Osteoblast (primary cell): ENCODE results near the gene C2CD3. TPM values are rescaled to one million over a fixed set of nuclear protein-coding genes. Genes with fewer than 3 reads are reported as not detected.
"Not testable (repeated sequence)": the region's sequence is repeated elsewhere in the genome, so short reads cannot be mapped to it uniquely, and the experiment has no call there.

Experiments used
- DNase-seq: peaks from one replicate; pipeline ENCODE4 v3.0.0; 2011; ENCODE audit warnings: low spot score, mixed read lengths; ENCODE audit not compliant: insufficient read length; ENCODE audit errors: missing footprints
- H2AFZ ChIP-seq: 2 replicates; pipeline ENCODE4 v1.6.0; 2011; ENCODE audit warnings: mild to moderate bottlenecking, low read length
- H3K27ac ChIP-seq: 2 replicates; pipeline ENCODE4 v1.5.1; 2011; ENCODE audit warnings: mild to moderate bottlenecking, low read depth, low read length, moderate library complexity
- H3K27me3 ChIP-seq: 2 replicates; pipeline ENCODE4 v1.6.0; 2012; ENCODE audit warnings: mild to moderate bottlenecking, control low read depth, inconsistent platforms, low read length, moderate library complexity; ENCODE audit not compliant: insufficient read depth
- H3K36me3 ChIP-seq: 2 replicates; pipeline ENCODE4 v1.5.1; 2011; ENCODE audit warnings: mild to moderate bottlenecking, low read length, control low read depth, moderate library complexity; ENCODE audit not compliant: insufficient read depth
- H3K4me1 ChIP-seq: 2 replicates; pipeline ENCODE4 v1.5.1; 2011; ENCODE audit warnings: mild to moderate bottlenecking, low read length, control low read depth, moderate library complexity; ENCODE audit not compliant: insufficient read depth
- H3K4me2 ChIP-seq: 2 replicates; pipeline ENCODE4 v1.6.0; 2011; ENCODE audit warnings: mild to moderate bottlenecking, low read length; ENCODE audit not compliant: insufficient read depth
- H3K4me3 ChIP-seq: fragments of 200-600 bp; sonication (generic); 3 replicates; pipeline ENCODE4 v1.5.1; 2012; ENCODE audit warnings: mild to moderate bottlenecking, low read length, inconsistent platforms; ENCODE audit not compliant: insufficient read depth
- H3K79me2 ChIP-seq: 2 replicates; pipeline ENCODE4 v1.6.0; 2012; ENCODE audit warnings: mild to moderate bottlenecking, low read length, control low read depth, inconsistent platforms; ENCODE audit not compliant: insufficient read depth
- H3K9me3 ChIP-seq: 2 replicates; pipeline ENCODE4 v1.5.1; 2011; ENCODE audit warnings: low read depth, low read length, control low read depth
- H4K20me1 ChIP-seq: 2 replicates; pipeline ENCODE4 v1.6.0; 2012; ENCODE audit warnings: mild to moderate bottlenecking, low read length, control low read depth; ENCODE audit not compliant: insufficient read depth
- CTCF ChIP-seq: IDR thresholded peaks from 2 replicates; pipeline ENCODE4 v1.5.1; 2011; ENCODE audit warnings: mild to moderate bottlenecking, low read depth, low read length, moderate library complexity; ENCODE audit errors: extremely low read depth
- total RNA-seq: library from RNA; depleted of rRNA; stranded (reverse); fragments of >200 nt; gene quantifications from 2 replicates; pipeline ENCODE4 v1.2.3, GENCODE V29; 2012

C2CD3 gene
- total RNA-seq, 1 donor: 14.1 TPM

GRCh38 chr11:74070723-74071492 is 99.9 kb downstream of the C2CD3 start:
- H3K27me3 ChIP-seq: no peaks in the 10 kb centered on the region
- no peak overlapping the region for H2AFZ ChIP-seq
- no peak overlapping the region for H3K4me2 ChIP-seq
- no peaks in the 10 kb centered on the region for H3K79me2 ChIP-seq
- H3K36me3 ChIP-seq: peaks cover 13% of the 10 kb centered on the region
- TF ChIP-seq CTCF: no peak
- no peak overlapping the region for H3K4me3 ChIP-seq
- no peaks in the 10 kb centered on the region for H4K20me1 ChIP-seq
- H3K4me1 ChIP-seq: no peaks in the 10 kb centered on the region
- no peak overlapping the region for H3K27ac ChIP-seq
- no peak for DNase-seq
- no peaks in the 10 kb centered on the region for H3K9me3 ChIP-seq

GRCh38 chr11:74069146-74070046 is 101.4 kb downstream of the C2CD3 start:
- DNase-seq: no peak
- Histone ChIP-seq H3K27ac (no peak overlapping the region), H3K9me3 (no peaks in the 10 kb centered on the region), H3K4me2 (no peak overlapping the region), H3K4me1 (no peaks in the 10 kb centered on the region), H2AFZ (no peak overlapping the region), H3K4me3 (no peak overlapping the region), H4K20me1 (no peaks in the 10 kb centered on the region), H3K36me3 (peaks cover 13% of the 10 kb centered on the region), H3K27me3 (no peaks in the 10 kb centered on the region), H3K79me2 (no peaks in the 10 kb centered on the region)
- no peak for TF ChIP-seq CTCF

- not testable (repeated sequence) for DNase-seq
Observed at GRCh38 chr11:74066663-74067062, 104.1 kb downstream of the C2CD3 start.

GRCh38 chr11:74065534-74065933 is 105.3 kb downstream of the C2CD3 start:
- not testable (repeated sequence) for H3K4me2 ChIP-seq, H3K79me2 ChIP-seq, H3K27ac ChIP-seq, H3K9me3 ChIP-seq, DNase-seq, H2AFZ ChIP-seq, H3K27me3 ChIP-seq, H3K4me1 ChIP-seq, H3K4me3 ChIP-seq, H4K20me1 ChIP-seq, H3K36me3 ChIP-seq

More at GRCh38 chr11:74066663-74067062, 104.1 kb downstream of the C2CD3 start:
- not testable (repeated sequence) for H3K4me3 ChIP-seq, H3K27ac ChIP-seq, H3K4me1 ChIP-seq, H3K9me3 ChIP-seq, H4K20me1 ChIP-seq, H3K36me3 ChIP-seq, H3K79me2 ChIP-seq, H3K27me3 ChIP-seq, H2AFZ ChIP-seq, H3K4me2 ChIP-seq

- H3K27ac ChIP-seq, H4K20me1 ChIP-seq, H3K27me3 ChIP-seq, H3K4me3 ChIP-seq, H3K9me3 ChIP-seq, H3K79me2 ChIP-seq, H2AFZ ChIP-seq, H3K4me1 ChIP-seq, DNase-seq, H3K4me2 ChIP-seq, H3K36me3 ChIP-seq: not testable (repeated sequence)
Observed at GRCh38 chr11:74063628-74064027, 107.2 kb downstream of the C2CD3 start.

GRCh38 chr11:74061599-74061998 is 109.2 kb downstream of the C2CD3 start:
- not testable (repeated sequence) for H2AFZ ChIP-seq, H3K4me3 ChIP-seq, H3K27me3 ChIP-seq, H3K36me3 ChIP-seq, H3K9me3 ChIP-seq, H3K79me2 ChIP-seq, H3K27ac ChIP-seq, DNase-seq, H3K4me2 ChIP-seq, H4K20me1 ChIP-seq, H3K4me1 ChIP-seq
